NB4 (cell line): ENCODE results near the gene ASAP2.

Experiments used
- CTCF ChIP-seq: IDR thresholded peaks from one replicate; pipeline ENCODE4 v1.5.1; 2012; ENCODE audit warnings: low read depth, low read length
- MAX ChIP-seq: IDR thresholded peaks from 2 replicates; pipeline ENCODE4 v1.6.1; 2011; ENCODE audit warnings: low read depth, low read length
- MYC ChIP-seq: IDR thresholded peaks from 2 replicates; pipeline ENCODE4 v1.6.1; 2011; ENCODE audit warnings: low read depth, low read length
- POLR2A ChIP-seq: IDR thresholded peaks from 2 replicates; pipeline ENCODE4 v1.6.1; 2011; ENCODE audit warnings: mild to moderate bottlenecking; ENCODE audit not compliant: insufficient read length; ENCODE audit errors: extremely low read depth

GRCh38 chr2:9222893-9223287 lies 16.3 kb downstream of the ASAP2 start:
- TF ChIP-seq CTCF (no peak), POLR2A (no peak), MAX (no peak), MYC (no peak)
